Prostate gland (tissue), 2 donors: ENCODE measurements around the gene PTTG1.

Experiments
- POLR2A ChIP-seq: fragments of 450-650 bp; IDR thresholded peaks from one replicate; pipeline ENCODE4 v1.6.1; 2016; ENCODE audit warnings: antibody characterized with exemption, mild to moderate bottlenecking
- POLR2AphosphoS5 ChIP-seq: sonication (generic); formaldehyde crosslinking; IDR thresholded peaks from one replicate; pipeline ENCODE4 v1.6.1; 2017; ENCODE audit warnings: antibody characterized with exemption
- TF ChIP-seq, protein P1 (sequence below), 4 experiments: fragments of 200-600 bp in 2 of 4; fragments of 450-650 bp in 2 of 4; sonication (generic) in 2 of 4; IDR thresholded peaks; 1 replicate in 3 of 4; 2 replicates in 1 of 4; pipeline ENCODE4 v1.5.1; 2016 to 2019; ENCODE audit warnings: antibody characterized with exemption in 4 of 4, mild to moderate bottlenecking in 2 of 4, moderate library complexity in 2 of 4

DNA sequence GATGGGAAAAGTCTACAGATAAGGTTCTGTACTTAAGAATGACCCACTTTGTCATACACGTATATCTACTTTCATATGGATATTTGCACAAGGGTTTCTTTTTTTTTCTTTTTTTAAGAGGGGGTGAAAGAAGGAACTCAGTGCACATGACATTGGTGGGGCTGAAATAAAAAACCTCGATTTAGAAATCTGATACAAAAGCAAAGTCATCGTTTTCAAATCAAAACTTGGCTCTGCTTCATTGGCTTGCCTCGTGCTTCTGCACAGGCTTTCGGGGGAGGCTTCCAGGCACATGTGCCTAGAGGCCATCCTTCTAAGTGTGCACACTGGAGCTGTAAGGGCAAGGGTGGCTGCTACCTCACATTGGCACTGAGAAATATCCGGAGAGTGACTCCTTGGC lies 31.1 kb downstream of the PTTG1 start:
- TF ChIP-seq, protein P1, sequence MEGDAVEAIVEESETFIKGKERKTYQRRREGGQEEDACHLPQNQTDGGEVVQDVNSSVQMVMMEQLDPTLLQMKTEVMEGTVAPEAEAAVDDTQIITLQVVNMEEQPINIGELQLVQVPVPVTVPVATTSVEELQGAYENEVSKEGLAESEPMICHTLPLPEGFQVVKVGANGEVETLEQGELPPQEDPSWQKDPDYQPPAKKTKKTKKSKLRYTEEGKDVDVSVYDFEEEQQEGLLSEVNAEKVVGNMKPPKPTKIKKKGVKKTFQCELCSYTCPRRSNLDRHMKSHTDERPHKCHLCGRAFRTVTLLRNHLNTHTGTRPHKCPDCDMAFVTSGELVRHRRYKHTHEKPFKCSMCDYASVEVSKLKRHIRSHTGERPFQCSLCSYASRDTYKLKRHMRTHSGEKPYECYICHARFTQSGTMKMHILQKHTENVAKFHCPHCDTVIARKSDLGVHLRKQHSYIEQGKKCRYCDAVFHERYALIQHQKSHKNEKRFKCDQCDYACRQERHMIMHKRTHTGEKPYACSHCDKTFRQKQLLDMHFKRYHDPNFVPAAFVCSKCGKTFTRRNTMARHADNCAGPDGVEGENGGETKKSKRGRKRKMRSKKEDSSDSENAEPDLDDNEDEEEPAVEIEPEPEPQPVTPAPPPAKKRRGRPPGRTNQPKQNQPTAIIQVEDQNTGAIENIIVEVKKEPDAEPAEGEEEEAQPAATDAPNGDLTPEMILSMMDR (IDR thresholded peaks at IDR 0.05), result no peak
- TF ChIP-seq POLR2AphosphoS5 (no peak), POLR2A (no peak)
